Vagina (tissue), 2 donors: ENCODE results near the gene SNRPA1. TPM values are rescaled to one million over a fixed set of nuclear protein-coding genes. Genes with fewer than 3 reads are reported as not detected.
"Not testable (repeated sequence)": the region's sequence is repeated elsewhere in the genome, so short reads cannot be mapped to it uniquely, and the experiment has no call there.

Experiments used
- DNase-seq, 2 donors: peaks; one replicate each; pipeline ENCODE4 v3.0.0-alpha.2; 2017; ENCODE audit errors: extremely low spot score in 2 of 2
- H3K27ac ChIP-seq: fragments of 200-600 bp; sonication (generic); one replicate; pipeline ENCODE4 v1.5.1; 2019
- H3K27me3 ChIP-seq: fragments of 200-600 bp; sonication (generic); one replicate; pipeline ENCODE4 v1.5.1; 2019
- H3K36me3 ChIP-seq, 2 donors: fragments of 200-600 bp; sonication (generic); one replicate each; pipeline ENCODE4 v1.5.1; 2017 to 2019
- H3K4me1 ChIP-seq: fragments of 200-600 bp; sonication (generic); one replicate; pipeline ENCODE4 v1.5.1; 2019
- H3K4me3 ChIP-seq, 2 donors: fragments of 200-600 bp; sonication (generic); 1 replicate in 1 of 2; 2 replicates in 1 of 2; pipeline ENCODE4 v1.5.1; 2016 to 2019
- H3K9me3 ChIP-seq: fragments of 200-600 bp; sonication (generic); one replicate; pipeline ENCODE4 v1.5.1; 2019
- POLR2A ChIP-seq, 2 donors: fragments of 450-650 bp; IDR thresholded peaks; one replicate each; pipeline ENCODE4 v1.6.1; 2017; ENCODE audit warnings: antibody characterized with exemption in 2 of 2, mild to moderate bottlenecking in 2 of 2, moderate library complexity in 2 of 2
- POLR2AphosphoS5 ChIP-seq, 2 donors: sonication (generic); formaldehyde crosslinking; IDR thresholded peaks; one replicate each; pipeline ENCODE4 v1.9.0; 2017; ENCODE audit warnings: antibody characterized with exemption in 2 of 2, mild to moderate bottlenecking in 2 of 2, low read depth in 1 of 2; ENCODE audit not compliant: insufficient read depth in 1 of 2
- intact Hi-C: fragments of 100-400 bp; cut with DNase I; formaldehyde crosslinking; loops from one replicate; pipeline ENCODE4 v1.15.1; 2023
- total RNA-seq: library from RNA; depleted of rRNA; stranded (reverse); fragments of >200 nt; gene quantifications from one replicate; pipeline ENCODE4 v1.2.3, GENCODE V29; 2016
- TF ChIP-seq, protein P1 (sequence below), 3 experiments: fragments of 450-650 bp in 2 of 3; fragments of 200-600 bp in 1 of 3; sonication (generic) in 1 of 3; IDR thresholded peaks; one replicate each; pipeline ENCODE4 v1.5.1; 2017 to 2019; ENCODE audit warnings: antibody characterized with exemption in 3 of 3, mild to moderate bottlenecking in 2 of 3, moderate library complexity in 2 of 3

Gene SNRPA1
- total RNA-seq, 1 donor from 2014 or later = 30.7 TPM

DNA sequence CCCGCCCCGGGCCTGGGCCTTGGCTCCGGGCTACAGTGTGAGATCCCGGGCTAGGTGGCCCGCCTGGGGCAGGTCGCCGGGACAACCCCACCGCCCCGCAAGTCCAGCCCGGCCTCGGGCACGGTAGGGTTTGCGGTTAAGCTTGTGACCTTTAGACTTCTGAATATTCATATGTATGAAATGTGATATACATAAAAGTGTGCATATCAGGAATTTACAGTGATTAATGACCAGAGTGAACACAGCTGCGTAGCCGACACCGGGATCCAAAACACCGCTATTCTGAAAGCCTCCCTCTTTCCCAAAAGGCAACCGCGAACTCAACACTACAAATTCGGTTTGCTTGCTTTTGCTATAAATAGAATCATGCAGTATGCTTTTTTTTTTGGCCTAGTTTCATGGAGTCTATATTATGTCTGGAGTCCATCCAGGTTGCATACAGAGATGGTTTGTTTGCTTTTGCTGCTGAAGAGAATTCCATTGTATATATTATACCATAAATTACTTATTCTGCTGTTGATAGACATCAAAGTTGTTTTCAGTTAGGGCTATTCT lies 636 bp upstream of the SNRPA1 start:
- TF ChIP-seq POLR2A (IDR thresholded peaks at IDR 0.05) = no peak
- TF ChIP-seq, protein P1, sequence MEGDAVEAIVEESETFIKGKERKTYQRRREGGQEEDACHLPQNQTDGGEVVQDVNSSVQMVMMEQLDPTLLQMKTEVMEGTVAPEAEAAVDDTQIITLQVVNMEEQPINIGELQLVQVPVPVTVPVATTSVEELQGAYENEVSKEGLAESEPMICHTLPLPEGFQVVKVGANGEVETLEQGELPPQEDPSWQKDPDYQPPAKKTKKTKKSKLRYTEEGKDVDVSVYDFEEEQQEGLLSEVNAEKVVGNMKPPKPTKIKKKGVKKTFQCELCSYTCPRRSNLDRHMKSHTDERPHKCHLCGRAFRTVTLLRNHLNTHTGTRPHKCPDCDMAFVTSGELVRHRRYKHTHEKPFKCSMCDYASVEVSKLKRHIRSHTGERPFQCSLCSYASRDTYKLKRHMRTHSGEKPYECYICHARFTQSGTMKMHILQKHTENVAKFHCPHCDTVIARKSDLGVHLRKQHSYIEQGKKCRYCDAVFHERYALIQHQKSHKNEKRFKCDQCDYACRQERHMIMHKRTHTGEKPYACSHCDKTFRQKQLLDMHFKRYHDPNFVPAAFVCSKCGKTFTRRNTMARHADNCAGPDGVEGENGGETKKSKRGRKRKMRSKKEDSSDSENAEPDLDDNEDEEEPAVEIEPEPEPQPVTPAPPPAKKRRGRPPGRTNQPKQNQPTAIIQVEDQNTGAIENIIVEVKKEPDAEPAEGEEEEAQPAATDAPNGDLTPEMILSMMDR (IDR thresholded peaks at IDR 0.05) = no peak
- TF ChIP-seq POLR2AphosphoS5 (IDR thresholded peaks at IDR 0.05; ENCODE audit: insufficient read depth in 1 of 2, low read depth in 1 of 2) = no peak
- Histone ChIP-seq H3K4me3 (peak overlapping the region; percentile 77 to 92), H3K36me3 (no peaks in the 10 kb centered on the region), H3K4me1 (peaks cover 37% of the 10 kb centered on the region), H3K27ac (peak overlapping the region; percentile 89), H3K9me3 (no peaks in the 10 kb centered on the region), H3K27me3 (no peaks in the 10 kb centered on the region)
- no peak for DNase-seq
- intact Hi-C loops = loop anchor here (5.0 kb wide), 1 partner anchor 357 kb away; the partner anchor contains the start of gene TM2D3

DNA sequence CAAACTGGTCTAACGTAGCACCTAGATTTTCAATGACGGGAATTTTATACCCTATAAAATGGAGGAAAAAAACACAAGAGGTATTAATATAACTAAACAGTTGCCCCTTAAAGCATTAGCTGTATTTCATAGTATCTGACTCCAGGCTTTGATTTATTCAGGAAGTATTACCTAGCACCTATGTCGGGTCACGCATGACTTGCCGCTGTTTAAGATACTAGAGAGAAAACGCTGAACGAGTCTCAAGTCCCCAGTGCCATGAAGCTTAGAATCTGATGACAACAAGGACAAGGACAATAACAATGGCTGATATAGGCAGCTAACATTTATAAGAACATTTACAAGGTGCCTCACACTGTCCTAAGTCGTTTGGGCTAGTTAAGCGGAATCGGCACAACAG lies 1.9 kb downstream of the SNRPA1 start:
- intact Hi-C loops = no loop called here
- DNase-seq = no peak
- Histone ChIP-seq H3K27ac (no peak overlapping the region), H3K27me3 (no peaks in the 10 kb centered on the region), H3K4me1 (peaks cover 37% of the 10 kb centered on the region), H3K36me3 (peaks cover 0 to 5% of the 10 kb centered on the region in 2 donors), H3K4me3 (peak overlapping the region; percentile 77 to 92), H3K9me3 (no peaks in the 10 kb centered on the region)
- TF ChIP-seq POLR2A (IDR thresholded peaks at IDR 0.05) (no peak), POLR2AphosphoS5 (IDR thresholded peaks at IDR 0.05; ENCODE audit: insufficient read depth in 1 of 2, low read depth in 1 of 2) (no peak)
- TF ChIP-seq, protein P1 (IDR thresholded peaks at IDR 0.05) = no peak

DNA sequence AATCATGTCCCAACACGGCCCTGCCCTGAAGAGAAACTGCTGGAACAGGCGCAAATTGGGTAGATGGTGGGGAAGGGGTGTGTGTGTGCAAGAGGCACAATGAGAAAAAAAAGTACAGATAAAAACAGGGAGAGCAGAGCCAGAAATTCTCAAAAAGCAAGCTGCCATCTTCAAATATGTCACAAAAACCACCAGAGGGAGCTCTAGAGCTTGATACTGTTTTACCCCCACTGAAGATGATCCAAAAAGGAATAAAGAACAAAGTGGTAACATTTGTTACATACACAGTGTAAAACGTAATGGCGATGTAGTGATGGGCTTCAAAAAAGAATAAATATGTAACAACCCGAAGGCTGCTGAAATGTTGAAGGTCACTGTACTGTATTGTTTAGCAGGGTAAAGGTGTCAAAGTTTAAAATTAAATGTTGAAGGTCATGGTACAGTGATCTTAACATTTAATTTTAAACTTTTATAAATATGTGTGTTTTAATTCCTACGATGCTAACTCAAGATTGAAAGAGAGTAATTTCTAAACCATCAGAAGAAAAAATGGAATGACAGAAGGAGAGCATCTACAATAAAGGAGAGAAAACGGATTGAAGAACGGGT lies 6.0 kb downstream of the SNRPA1 start:
- Histone ChIP-seq H3K27me3 (no peaks in the 10 kb centered on the region), H3K9me3 (no peaks in the 10 kb centered on the region), H3K4me1 (peaks cover 25% of the 10 kb centered on the region), H3K4me3 (no peak overlapping the region), H3K36me3 (peaks cover 0 to 38% of the 10 kb centered on the region in 2 donors), H3K27ac (no peak overlapping the region)
- no peak for DNase-seq
- intact Hi-C loops = no loop called here
- TF ChIP-seq, protein P1 (IDR thresholded peaks at IDR 0.05) = peak in 1 of 3 experiments; percentile 27
- TF ChIP-seq POLR2AphosphoS5 (IDR thresholded peaks at IDR 0.05; ENCODE audit: insufficient read depth in 1 of 2, low read depth in 1 of 2) = peak in 1 of 2 donors; percentile 16
- no peak for TF ChIP-seq POLR2A (IDR thresholded peaks at IDR 0.05)

DNA sequence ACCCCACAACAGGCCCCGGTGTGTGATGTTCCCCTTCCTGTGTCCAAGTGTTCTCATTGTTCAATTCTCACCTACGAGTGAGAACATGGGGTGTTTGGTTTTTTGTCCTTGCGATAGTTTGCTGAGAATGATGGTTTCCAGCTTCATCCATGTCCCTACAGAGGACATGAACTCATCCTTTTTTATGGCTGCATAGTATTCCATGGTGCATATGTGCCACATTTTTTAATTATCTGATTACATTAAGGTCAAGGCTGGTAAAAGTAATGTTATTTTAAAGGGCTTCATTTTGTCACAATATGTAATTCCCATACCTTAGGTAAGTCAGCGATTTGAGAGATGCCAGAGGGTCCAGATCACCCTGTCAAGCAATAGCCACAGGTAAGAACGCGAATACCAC lies 7.7 kb downstream of the SNRPA1 start:
- peaks cover 3 to 54% of the 10 kb centered on the region in 2 donors for H3K36me3 ChIP-seq
- H3K4me3 ChIP-seq, H3K27ac ChIP-seq, intact Hi-C loops, DNase-seq, H3K9me3 ChIP-seq, H3K4me1 ChIP-seq, H3K27me3 ChIP-seq: not testable (repeated sequence)

DNA sequence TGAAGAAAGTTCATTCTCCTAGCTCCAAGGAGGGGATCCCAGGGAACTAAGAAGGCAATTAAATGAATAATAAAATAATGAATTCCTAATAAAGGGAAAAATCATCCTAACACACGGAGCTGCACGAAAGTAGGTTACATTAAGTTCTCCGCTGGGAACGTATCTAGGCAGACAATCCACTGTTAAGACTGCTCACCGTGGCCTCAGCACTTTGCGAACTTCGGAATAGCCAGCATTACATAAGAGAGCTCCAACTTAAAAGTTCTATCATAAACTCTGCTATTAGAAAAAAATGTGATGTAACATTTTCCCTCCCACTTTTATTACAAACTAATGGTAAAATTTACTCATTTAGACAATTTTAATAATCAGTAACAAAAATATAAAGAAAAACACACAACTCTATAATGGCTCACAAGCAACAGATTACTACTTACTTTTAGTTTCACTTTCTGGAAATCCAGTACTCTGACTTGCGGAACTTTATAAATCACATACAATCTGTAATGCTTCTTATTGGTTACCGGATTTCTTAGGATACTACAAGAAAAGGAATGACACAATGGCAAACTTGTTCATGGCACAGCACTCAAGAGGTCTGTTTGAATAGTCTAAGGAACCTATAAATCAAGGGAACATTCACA lies 8.5 kb downstream of the SNRPA1 start:
- no peak for DNase-seq
- no peaks in the 10 kb centered on the region for H3K27me3 ChIP-seq
- intact Hi-C loops = no loop called here
- peaks cover 3 to 62% of the 10 kb centered on the region in 2 donors for H3K36me3 ChIP-seq
- peaks cover under 1% of the 10 kb centered on the region for H3K4me1 ChIP-seq
- H3K4me3 ChIP-seq = no peak overlapping the region
- H3K9me3 ChIP-seq = no peaks in the 10 kb centered on the region
- H3K27ac ChIP-seq = no peak overlapping the region
- TF ChIP-seq POLR2AphosphoS5 (IDR thresholded peaks at IDR 0.05; ENCODE audit: insufficient read depth in 1 of 2, low read depth in 1 of 2) = no peak
- TF ChIP-seq, protein P1 (IDR thresholded peaks at IDR 0.05) = no peak
- TF ChIP-seq POLR2A (IDR thresholded peaks at IDR 0.05) = no peak
